ENCODE results near the gene SNAPC2.

SNAPC2 gene, protein sequence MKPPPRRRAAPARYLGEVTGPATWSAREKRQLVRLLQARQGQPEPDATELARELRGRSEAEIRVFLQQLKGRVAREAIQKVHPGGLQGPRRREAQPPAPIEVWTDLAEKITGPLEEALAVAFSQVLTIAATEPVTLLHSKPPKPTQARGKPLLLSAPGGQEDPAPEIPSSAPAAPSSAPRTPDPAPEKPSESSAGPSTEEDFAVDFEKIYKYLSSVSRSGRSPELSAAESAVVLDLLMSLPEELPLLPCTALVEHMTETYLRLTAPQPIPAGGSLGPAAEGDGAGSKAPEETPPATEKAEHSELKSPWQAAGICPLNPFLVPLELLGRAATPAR

DNA sequence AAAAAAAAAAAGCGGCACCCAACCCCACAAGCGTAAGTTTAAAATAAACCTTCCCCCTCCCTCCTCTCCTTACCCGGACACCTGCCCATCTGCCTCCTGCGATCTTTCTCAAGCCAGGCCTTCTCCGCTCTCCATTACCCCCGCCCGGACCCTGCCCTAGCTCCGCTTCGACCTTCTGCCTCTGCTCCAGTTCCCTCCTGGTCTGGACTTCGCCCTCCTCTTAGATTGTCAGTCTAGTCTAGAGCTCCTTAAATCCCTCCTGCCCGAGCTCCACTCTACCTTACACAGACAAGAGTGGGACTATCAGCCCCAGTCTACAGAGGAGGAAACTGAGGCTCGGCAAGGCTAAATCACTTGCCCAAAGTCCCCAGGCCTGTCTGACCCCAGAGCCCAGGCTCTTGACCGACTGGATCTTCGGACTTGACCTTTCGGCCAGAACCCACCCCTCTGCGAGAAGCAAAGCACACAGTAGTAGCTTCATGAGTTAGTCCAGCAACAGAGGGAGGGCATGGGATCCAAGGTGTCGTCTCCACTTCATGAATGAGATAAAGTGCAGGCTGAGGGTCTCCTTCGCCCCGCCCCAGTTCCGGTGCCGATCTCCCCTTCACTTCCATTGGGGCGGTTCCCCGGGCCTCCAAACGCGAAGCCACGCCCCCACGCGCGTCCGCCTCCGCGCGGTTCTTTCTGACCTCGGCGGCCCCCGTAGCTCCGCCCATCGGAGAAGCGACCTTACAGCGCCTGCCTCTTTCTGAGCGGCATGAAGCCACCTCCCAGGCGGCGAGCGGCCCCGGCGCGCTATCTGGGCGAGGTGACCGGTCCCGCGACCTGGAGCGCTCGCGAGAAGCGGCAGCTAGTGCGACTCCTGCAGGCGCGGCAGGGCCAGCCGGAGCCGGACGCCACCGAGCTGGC is at the start of gene SNAPC2:
SNAPC2 (plus strand) TSS at position 729 of the 909 bp plus-strand sequence; CDS start at position 758, 29 bp downstream.
- DNase-seq: peak; percentile 95

DNA sequence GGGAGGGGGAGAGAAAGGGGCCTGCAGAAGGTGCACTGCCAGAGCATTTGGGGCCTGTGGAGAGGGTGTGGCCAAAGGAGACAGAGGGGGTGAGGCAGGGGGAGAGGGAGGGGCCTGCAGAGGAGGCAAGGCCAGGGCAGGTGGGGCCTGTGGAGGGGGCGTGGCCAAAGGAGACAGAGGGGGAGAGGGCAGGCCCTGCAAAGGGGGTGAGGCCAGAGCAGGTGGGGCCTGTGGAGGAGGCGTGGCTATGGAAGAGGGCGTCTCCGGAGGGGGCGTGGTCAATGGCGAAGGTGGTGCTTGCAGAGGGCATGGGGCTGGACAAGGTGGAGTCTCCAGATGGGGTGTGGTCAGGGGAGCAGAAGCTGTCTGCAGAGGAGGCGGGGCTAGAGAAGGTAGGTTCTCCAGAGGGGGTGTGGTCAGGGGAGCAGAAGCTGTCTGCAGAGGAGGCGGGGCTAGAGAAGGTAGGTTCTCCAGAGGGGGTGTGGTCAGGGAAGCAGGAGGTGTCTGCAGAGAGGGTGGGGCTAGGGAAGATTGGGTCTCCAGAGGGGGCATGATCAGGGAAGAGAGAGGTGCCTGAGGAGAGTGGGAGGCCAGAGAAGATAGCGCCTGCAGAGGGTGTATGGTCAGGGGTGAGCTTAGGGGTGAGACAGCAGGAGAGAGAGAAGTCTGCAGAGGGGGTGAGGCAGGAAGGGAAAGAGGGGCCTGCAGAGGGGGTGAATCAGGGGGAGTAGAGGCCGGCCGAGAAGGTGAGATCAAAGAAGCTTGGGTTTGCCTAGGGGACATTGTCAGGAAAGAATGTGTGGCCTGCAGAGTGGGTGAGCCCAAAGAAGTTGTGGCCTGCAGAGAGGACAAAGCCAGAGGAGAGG is 49.3 kb upstream of the SNAPC2 start:
- peak; percentile 49 for DNase-seq

DNA sequence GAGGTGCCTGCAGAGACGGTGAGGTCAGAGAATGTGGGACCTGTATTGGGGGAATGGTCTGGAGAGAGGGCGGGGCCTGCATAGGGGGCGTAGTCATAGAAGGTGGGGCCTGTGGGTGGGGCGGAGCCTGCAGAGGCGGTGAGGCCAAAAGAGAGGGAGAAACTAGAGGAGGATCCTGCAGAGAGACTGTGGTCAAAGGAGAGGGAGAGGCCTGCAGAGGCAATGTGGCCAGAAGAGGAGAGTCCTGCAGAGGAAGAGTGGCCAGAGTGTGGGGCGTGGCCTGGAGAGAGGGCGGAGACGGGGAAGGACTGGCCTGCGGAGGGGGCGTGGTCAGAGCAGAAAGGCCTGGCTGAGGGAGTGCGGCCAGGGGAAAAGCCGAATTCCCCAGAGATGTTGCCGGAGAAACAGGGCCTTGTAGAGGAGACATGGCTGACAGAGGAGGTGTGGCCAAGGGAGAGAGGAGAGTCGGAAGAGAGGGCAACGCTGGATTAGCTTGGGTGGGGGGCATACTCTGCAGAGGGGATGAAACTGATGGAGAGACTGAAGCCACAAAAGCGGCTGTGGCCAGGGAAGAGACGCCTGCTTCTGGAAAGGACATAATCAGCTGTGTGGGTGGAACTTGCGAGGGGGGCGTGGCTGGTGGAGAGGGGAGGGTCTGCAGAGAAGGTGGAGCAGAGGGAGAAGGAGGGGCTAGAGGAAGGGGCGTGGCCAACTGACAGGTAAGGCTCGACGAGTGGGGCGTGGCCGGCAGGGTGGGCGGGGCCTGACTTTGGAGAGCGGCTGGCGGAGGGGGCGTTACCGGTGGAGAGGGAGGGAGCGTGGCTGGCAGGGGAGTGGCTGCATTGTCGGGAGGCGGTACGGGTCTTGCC is 48.5 kb upstream of the SNAPC2 start:
- peak; percentile 81 for DNase-seq

DNA sequence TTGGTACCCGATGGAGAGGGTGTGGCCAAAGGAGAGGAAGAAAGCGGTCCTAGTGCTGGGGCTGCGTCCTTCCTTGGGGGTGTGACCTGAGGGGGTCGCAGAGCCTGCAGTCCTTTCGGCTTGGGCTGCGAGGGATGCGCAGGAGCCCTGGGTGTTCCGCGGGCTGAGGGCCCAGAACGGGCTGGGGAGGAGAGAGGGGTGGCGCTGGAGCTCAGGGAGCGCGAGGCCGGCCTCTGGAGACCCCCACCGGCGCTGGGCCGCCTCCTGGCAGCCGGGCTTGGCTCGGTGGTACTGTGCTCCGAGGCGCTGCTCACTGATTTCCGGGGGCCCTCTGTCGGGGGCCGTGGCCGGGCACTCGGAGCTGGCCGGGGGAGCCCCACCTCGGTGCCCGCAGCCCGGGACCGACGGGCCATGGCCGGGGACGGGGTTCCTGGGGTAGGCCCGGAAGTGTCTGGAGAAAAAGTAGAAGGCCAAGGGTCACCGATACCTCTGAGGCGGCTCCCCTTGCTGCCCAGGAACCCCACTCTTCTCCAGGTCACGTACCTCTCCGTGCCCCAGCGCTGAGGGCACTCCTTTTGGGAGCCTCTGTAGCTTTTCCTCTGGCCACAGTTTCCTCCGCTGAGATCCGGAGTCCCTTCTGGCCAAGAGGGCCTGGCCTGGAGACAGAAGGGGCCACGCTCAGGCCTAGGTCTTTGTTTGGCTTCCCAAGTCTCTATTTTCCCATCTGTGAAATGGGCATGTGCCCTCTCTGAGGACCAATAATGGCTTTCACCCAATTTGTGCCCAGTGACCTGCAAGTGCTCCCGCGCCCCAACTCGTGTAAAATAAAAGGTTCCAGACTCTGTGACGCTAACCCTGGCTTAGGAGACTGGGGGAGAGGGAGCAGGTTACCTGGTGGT is 47.6 kb upstream of the SNAPC2 start:
- DNase-seq: no peak

DNA sequence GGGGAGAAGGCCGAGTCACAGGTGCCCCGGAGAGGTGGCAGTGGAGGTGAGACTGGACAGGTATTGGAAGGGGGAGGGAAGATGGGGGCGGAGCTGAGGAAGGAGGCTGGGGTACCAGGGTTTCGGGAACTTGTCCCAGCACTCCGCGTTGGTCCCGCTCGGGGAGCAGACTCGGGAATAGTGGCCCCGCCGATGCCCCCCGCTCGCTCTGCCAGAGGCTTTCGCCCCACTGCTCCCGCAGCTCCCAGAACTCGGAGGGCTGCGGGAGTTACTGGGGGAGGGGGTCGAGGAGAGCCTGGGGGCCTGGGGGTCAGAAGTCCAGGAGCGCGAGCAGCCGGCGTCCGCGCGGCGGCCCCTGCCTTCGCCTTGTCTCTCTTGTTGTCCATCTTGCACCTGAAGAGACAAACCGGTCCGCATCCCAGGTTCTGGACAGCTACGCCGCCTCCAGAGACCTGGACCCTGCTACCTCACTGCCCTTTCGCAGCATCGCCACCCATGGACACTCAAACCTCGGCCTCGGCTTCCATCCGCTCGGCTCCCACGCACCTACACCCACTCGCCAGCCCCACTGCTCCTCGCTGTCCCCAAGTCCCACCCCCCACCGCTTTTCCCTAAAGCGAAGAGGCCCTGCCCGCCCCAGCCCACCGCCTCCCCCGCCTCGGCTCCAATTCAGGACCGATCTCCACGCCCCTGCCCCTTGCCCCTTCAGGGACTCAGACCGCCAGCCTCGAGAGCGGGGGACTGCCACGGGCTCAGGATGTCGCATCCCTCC is 46.6 kb upstream of the SNAPC2 start:
- no peak for DNase-seq

DNA sequence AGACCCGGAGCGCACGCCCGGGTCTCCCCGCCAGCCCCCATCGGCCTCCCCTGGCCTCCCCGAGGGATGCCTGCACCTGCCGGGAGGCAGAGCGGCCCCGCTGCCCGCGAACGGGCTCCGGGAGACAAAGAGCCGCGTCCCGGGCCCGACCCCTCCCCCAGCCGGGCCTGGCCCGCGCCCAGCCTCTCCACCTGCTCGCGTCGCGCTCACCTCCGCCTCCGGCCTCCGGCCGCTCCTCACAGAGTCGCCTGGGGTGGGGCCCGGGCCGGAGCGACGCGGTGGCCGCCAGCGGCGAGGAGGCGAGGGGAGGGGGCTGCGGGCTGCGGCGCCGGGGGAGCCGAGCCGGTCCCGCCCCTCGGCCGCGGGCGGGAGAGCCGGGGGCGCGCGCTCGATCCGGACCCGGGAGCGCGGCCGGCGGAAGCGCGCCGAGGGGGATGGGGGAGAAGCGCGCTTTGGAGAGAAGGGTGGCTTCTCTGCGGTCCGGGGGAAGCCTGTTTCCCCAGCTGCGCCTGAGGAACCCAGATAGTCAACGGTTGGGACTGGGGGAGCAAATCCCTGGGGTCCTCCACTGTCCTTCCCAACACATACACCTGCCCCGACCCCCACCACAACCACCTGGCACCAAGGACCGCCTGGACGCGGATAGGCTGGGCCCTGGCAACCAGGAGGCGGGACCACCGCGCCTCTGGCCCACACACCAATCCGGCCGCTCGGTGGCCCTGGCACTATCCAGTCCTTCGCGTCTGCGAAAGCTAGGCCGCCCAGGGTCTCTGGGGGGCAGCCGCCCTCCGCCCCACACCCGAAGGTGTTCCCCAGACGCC is 45.9 kb upstream of the SNAPC2 start, which contains the start of gene PRR36:
PRR36 (minus strand) TSS at position 315 of the 821 bp plus-strand sequence. CDS start 701 bp downstream, outside the sequence.
- no peak for DNase-seq

DNA sequence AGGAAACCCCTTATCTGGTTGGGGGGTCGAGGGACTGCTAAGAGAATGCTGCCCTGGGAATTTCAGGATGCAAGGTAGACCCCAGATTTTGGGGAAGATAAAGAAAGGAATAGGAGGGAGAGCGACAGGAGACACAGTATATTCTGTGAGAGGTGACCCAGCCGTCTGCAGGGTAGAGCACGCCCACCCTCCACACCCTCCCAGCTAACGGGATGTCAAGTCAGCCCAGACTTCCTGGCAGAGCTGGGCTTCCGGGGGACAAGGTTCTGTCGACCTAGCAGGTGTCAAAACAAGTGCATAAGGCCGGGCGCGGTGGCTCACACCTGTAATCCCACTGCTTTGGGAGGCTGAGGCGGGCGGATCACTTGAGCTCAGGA is 45.3 kb upstream of the SNAPC2 start:
- DNase-seq: no peak

DNA sequence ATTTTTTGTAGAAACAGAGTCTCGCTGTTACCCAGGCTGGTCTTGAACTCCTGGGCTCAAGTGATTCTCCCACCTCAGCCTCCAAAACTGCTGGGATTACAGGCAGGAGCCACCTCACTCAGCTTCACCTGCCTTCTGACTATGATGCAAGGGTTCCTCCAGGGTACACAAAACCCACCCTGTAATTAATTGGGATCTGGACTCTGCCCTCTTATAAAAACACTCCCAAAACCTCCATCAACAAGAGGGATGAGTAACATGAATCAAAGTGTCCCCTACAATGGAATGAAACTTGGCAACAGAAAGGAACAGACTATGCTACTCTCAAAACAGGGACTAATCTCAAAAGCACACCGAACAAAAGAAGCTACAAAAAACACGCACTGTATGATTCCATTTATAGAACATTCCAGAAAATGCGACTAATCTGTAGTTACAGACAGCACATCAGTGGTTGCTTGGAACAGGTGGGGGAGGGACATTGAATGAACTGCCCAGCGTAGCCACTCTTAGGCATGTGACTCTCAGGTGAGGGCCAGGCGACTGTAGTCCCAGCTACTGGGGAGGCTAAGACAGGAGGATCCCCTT is 42.8 kb upstream of the SNAPC2 start:
- no peak for DNase-seq

DNA sequence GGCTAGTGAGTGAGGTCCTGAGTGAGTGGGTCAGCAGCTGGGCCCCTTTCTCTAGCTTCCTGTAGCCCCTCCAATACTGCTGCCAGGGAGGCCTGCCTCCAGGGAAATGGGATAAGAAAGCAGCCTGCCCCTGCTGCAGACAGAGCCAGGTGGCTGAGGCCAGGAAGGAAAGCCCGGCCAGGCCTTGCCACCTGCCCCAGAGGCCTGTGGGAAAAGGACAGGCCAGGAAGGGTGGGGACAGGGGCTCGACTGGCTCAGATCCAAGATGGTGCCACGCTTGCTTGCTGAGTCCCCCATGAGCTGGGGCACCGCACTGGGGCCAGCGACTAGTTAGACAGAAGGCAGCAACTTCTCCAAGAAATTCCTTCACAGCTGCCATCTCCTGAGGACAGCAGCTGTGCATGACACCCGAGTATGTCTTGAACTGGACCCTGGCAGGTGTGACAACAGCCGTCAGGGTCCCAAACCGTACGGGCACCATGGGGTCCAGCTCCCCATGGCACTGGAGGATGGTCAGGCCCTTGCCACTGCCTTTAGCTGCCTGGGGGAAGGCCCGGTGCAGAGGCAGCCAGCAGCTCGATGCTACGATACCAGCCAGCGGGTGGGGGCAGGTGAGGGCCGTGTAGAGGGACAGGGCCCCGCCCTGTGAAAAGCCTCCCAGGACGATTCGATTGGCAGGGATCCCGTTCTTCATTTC is 40.9 kb upstream of the SNAPC2 start:
- no peak for DNase-seq

DNA sequence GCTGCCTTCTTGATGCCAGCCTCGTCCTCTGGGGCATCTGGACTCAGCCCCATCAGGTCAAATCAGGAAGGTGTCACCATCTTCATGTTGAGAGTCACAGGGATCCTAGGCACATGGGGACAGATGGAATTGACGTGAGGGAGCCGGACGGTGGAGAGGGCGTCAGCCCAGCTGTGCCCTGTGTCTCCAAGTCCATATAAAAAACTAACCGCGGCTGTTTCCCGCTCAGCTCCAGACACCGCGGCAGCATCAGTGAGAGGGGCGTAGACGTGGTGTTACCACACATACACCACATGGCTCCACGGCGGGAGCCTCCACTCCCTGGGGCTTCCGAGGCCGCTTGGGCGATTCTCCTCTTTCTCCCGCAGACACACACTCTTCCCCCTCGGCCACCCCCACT is 40.3 kb upstream of the SNAPC2 start:
- DNase-seq: no peak

DNA sequence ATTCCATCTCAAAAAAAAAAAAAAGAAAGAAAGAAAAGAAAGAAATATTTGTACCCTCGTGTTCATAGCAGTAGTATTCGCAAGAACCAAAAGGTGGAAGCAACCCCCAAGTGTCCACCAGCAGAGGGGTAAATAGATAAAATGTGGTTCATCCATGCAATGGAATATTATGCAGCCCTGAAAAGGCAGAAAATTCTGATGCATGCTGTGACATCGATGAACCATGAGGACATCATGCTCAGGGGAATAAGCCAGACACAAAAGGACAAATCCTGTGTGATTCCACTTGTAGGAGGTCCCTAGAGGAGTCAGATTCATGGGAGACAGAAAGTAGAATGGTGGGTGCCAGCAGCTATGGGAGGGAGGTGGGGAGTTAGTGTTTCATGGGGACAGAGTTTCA is 38.2 kb upstream of the SNAPC2 start:
- no peak for DNase-seq

DNA sequence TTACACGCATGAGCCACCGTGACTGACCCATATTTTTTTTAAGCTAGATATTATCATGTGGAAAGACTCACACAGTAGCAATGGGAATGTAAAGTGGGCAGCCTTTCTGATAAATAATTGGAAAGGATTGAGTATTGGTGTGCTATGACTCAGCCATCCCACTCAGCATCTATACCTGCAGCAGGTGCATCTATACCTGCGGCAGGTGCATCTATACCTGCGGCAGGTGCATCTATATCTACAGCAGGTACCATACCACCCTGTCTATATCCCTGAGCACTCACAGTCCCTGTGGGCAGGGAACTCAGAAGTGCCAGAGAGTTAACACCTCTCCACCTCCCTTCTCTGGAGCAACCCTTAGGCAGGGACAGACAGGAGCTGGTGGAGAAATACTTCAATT is 37.0 kb upstream of the SNAPC2 start:
- no peak for DNase-seq

DNA sequence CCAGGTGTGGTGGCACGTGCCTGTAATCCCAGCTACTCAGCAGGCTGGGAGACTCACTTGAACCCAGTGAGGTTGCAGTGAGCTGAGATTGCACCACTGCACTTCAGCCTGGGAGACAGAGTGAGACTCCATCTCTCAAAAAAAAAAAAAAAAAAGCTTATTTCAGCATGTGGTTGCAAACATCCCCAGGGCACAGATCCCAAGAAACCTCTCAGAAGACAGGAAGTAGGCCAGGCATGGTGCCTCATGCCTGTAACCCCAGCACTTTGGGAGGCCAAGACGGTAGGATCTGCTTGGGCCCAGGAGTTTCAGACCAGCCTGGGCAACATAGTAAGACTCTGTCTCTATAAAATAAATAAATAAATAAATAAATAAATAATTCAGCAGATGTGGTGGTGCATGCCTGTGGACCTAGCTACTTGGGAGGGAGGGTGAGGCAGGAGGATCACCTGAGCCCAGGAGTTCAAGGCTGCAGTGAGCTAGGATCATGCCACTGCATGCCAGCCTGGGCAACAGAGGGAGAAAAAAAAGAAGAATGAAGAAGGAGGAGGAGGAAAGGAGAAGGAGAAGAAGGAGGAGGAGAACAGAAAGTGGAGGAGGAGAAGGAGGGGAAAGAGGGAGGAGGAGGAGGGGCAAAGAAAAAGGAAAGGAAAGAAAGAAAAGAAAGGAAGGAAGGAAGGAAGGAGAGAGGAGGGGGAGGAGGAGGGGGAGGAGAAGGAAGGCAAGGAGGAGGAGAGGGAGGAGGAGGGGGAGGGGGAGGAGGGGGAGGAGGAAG is 36.2 kb upstream of the SNAPC2 start:
- DNase-seq: peak; percentile 24

DNA sequence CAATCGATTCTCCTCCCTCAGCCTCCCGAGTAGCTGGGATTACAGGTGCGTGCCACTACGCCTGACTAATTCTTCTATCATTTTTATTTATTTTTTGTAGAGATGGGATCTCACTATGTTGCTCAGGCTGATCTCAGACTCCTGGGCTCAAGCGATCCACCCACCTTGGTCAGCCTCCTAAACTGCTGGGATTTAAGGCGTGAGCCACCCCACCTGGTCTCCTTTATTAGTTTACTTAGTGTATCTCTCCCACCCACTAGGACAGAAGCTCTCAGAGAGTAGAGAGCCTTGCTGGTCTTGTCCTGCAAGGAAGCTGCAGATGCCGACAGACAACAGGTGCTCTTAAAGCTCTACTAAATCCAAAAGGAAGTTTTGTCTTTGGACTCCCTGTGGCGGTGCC is 34.3 kb upstream of the SNAPC2 start:
- no peak for DNase-seq

DNA sequence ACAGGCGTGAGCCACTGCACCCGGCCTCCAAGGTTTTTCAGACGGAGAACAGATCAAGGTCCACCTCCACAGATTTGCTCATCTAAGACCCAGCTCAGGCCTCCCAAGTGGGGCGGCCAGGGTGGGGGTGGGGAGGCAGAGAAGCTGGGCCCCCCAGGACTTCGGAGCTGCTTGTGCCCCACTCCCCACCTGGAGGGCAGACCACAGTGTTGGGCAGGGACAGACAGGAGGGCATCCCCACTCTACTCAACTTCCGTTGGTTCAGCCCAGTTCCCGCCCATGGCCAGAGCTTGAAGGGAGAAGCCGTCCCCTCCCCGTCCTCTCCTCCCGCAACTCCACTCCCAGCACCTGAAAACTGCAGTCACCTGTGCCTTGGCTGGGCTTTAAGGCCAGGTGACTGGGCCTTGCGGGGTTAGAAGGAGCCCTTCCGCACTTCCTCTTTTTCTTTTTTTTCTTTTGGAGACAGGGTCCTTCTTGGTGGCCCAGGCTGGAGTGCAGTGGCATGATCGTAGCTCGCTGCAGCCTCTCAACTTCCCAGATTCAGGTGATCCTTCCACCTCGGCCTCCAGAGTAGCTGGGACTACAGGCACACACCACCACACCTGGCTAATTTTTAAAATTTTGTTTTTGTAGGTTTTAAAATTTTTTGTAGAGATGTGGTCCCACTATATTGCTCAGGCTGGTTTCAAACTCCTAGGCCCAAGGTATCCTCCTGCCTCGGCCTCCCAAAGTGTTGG is 32.6 kb upstream of the SNAPC2 start:
- DNase-seq: no peak

DNA sequence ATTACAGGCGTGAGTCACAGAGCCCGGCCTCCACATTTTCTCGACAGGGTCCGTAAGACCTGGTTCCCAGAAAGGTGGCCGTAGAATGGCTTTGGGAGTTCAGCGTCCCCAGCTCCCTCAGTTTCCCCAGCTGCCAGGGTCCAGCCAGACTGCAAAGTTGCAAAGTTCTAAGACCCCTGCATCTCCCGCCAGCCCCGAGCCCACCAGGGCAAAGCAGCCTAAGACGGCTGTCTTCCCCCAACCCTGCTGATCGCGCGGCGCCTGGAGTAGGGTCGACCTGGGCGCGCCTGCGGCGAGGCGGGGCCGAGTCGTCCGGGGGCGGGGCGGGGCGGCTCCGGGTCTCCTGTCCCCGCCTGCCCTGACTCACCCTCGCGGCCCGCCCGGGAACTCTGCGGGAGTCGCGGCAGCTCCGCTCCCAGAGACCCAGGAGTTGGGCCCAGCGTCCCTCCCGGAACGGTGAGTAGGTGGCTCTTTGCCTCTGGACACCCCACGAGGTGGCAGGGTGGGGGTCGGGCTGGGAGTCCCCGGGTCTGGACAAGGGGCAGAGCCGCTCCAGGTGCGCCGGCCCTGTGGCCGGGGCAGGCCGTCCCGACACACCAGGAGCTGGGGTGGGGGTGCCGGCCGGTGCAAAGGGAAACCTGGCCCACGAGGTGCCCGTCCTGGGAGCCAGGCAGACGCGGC is 31.9 kb upstream of the SNAPC2 start, which contains the start of gene LRRC8E:
LRRC8E (plus strand) TSS at position 366 of the 681 bp plus-strand sequence. CDS start 7,094 bp downstream, outside the sequence.
- peak; percentile 65 for DNase-seq
